H9 (cell line): ENCODE results near the gene EDNRB. TPM values are rescaled to one million over a fixed set of nuclear protein-coding genes. Genes with fewer than 3 reads are reported as not detected.

ENCODE experiments used
- DNase-seq: peaks from one replicate; pipeline ENCODE4 v3.0.0-alpha.2; 2017
- H2AFZ ChIP-seq: one replicate; pipeline ENCODE4 v1.6.1; 2013; ENCODE audit warnings: mild to moderate bottlenecking, low read length, control low read depth, moderate library complexity
- H2AK5ac ChIP-seq: 2 replicates; pipeline ENCODE4 v1.6.1; 2013; ENCODE audit warnings: low read length, control low read depth, mixed read lengths; ENCODE audit not compliant: insufficient read length
- H2BK120ac ChIP-seq: one replicate; pipeline ENCODE4 v1.6.1; 2013; ENCODE audit warnings: low read depth, mild to moderate bottlenecking, low read length, control low read depth, inconsistent platforms; ENCODE audit not compliant: poor library complexity, severe bottlenecking
- H2BK12ac ChIP-seq: 2 replicates; pipeline ENCODE4 v1.6.1; 2013; ENCODE audit warnings: low read length, control low read depth, mixed read lengths, low read depth; ENCODE audit not compliant: insufficient read length
- H2BK15ac ChIP-seq: 2 replicates; pipeline ENCODE4 v1.6.1; 2013; ENCODE audit warnings: low read depth, low read length, control low read depth
- H2BK20ac ChIP-seq: one replicate; pipeline ENCODE4 v1.6.1; 2013; ENCODE audit warnings: low read depth, mild to moderate bottlenecking, low read length, control low read depth, inconsistent platforms; ENCODE audit not compliant: poor library complexity, severe bottlenecking
- H2BK5ac ChIP-seq: 2 replicates; pipeline ENCODE4 v1.6.1; 2013; ENCODE audit warnings: low read length, control low read depth, mixed read lengths; ENCODE audit not compliant: insufficient read length
- H3K14ac ChIP-seq: 2 replicates; pipeline ENCODE4 v1.6.1; 2013; ENCODE audit warnings: low read length, control low read depth; ENCODE audit not compliant: insufficient read depth
- H3K18ac ChIP-seq: 2 replicates; pipeline ENCODE4 v1.6.1; 2013; ENCODE audit warnings: low read depth, mild to moderate bottlenecking, mixed read lengths, low read length, control low read depth; ENCODE audit not compliant: insufficient read length
- H3K23ac ChIP-seq: 2 replicates; pipeline ENCODE4 v1.6.1; 2013; ENCODE audit warnings: low read length, control low read depth, mixed read lengths, low read depth; ENCODE audit not compliant: insufficient read length
- H3K23me2 ChIP-seq: 2 replicates; pipeline ENCODE4 v1.6.1; 2013; ENCODE audit warnings: low read depth, mild to moderate bottlenecking, mixed read lengths, low read length, control low read depth; ENCODE audit not compliant: insufficient read length, poor library complexity, severe bottlenecking
- H3K27ac ChIP-seq: 2 replicates; pipeline ENCODE4 v1.5.1; 2013; ENCODE audit warnings: low read length, control low read depth, mixed read lengths, low read depth; ENCODE audit not compliant: insufficient read length
- H3K27me3 ChIP-seq: 2 replicates; pipeline ENCODE4 v1.6.1; 2013; ENCODE audit warnings: low read length, control low read depth, inconsistent platforms; ENCODE audit not compliant: insufficient read depth
- H3K4ac ChIP-seq: 2 replicates; pipeline ENCODE4 v1.6.1; 2013; ENCODE audit warnings: low read depth, mild to moderate bottlenecking, control low read depth, inconsistent platforms, low read length, moderate library complexity
- H3K4me1 ChIP-seq: 2 replicates; pipeline ENCODE4 v1.6.1; 2013; ENCODE audit warnings: low read length, control low read depth, inconsistent platforms; ENCODE audit not compliant: insufficient read depth
- H3K4me2 ChIP-seq: 2 replicates; pipeline ENCODE4 v1.6.1; 2013; ENCODE audit warnings: low read length, control low read depth, mixed read lengths; ENCODE audit not compliant: insufficient read length, insufficient read depth
- H3K56ac ChIP-seq: 2 replicates; pipeline ENCODE4 v1.6.1; 2013; ENCODE audit warnings: low read depth, mild to moderate bottlenecking, mixed read lengths, low read length, control low read depth; ENCODE audit not compliant: insufficient read length
- H3K79me1 ChIP-seq: 2 replicates; pipeline ENCODE4 v1.6.1; 2013; ENCODE audit warnings: low read depth, mild to moderate bottlenecking, moderate library complexity, low read length, control low read depth, inconsistent platforms; ENCODE audit not compliant: insufficient read depth, poor library complexity, severe bottlenecking
- H3K79me2 ChIP-seq: 2 replicates; pipeline ENCODE4 v1.6.1; 2013; ENCODE audit warnings: low read length, control low read depth, inconsistent platforms; ENCODE audit not compliant: insufficient read depth
- H3K9ac ChIP-seq: 2 replicates; pipeline ENCODE4 v1.6.1; 2013; ENCODE audit warnings: low read length, control low read depth, mixed read lengths; ENCODE audit not compliant: insufficient read length; ENCODE audit errors: extremely low read depth
- H3K9me3 ChIP-seq: one replicate; pipeline ENCODE4 v1.6.1; 2013; ENCODE audit warnings: low read depth, low read length, inconsistent platforms; ENCODE audit not compliant: control insufficient read depth
- H3T11ph ChIP-seq: one replicate; pipeline ENCODE4 v1.6.1; 2013; ENCODE audit warnings: mild to moderate bottlenecking, low read length, control low read depth, inconsistent platforms
- H4K20me1 ChIP-seq: one replicate; pipeline ENCODE4 v1.6.1; 2013; ENCODE audit not compliant: control insufficient read depth, insufficient read length, insufficient read depth
- H4K5ac ChIP-seq: 2 replicates; pipeline ENCODE4 v1.6.1; 2013; ENCODE audit warnings: low read depth, mild to moderate bottlenecking, mixed read lengths, low read length, control low read depth; ENCODE audit not compliant: insufficient read length
- H4K8ac ChIP-seq: replicated peaks from 2 replicates; pipeline ENCODE4 v1.6.1; 2013; ENCODE audit warnings: low read length, control low read depth, mixed read lengths, low read depth; ENCODE audit not compliant: insufficient read length
- H4K91ac ChIP-seq: 2 replicates; pipeline ENCODE4 v1.6.1; 2013; ENCODE audit warnings: low read depth, mild to moderate bottlenecking, moderate library complexity, mixed read lengths, low read length, control low read depth; ENCODE audit not compliant: insufficient read length
- H3K27ac Mint-ChIP-seq, 3 experiments: 2 replicates in 2 of 3; 3 replicates in 1 of 3; pipeline ENCODE4 v1.8.0; 2020 to 2021; ENCODE audit warnings: mixed read lengths in 3 of 3, mild to moderate bottlenecking in 1 of 3, moderate library complexity in 1 of 3
- H3K27me3 Mint-ChIP-seq: 2 replicates; pipeline ENCODE4 v1.8.0; 2021; ENCODE audit warnings: low read depth, mild to moderate bottlenecking, moderate library complexity, mixed read lengths
- H3K36me3 Mint-ChIP-seq, 3 experiments: 2 replicates in 2 of 3; 3 replicates in 1 of 3; pipeline ENCODE4 v1.8.0; 2020 to 2021; ENCODE audit warnings: low read depth in 3 of 3, mixed read lengths in 3 of 3; ENCODE audit not compliant: insufficient read depth in 1 of 3
- H3K4me1 Mint-ChIP-seq, 2 experiments: 2 replicates each; pipeline ENCODE4 v1.8.0; 2020; ENCODE audit warnings: mixed read lengths in 2 of 2
- H3K4me3 Mint-ChIP-seq, 2 experiments: 2 replicates in 1 of 2; 3 replicates in 1 of 2; pipeline ENCODE4 v1.8.0; 2020 to 2021; ENCODE audit warnings: mild to moderate bottlenecking in 2 of 2, mixed read lengths in 2 of 2, moderate library complexity in 1 of 2
- H3K9me3 Mint-ChIP-seq, 2 experiments: 2 replicates in 1 of 2; 3 replicates in 1 of 2; pipeline ENCODE4 v1.8.0; 2020; ENCODE audit warnings: mild to moderate bottlenecking in 2 of 2, mixed read lengths in 2 of 2, moderate library complexity in 1 of 2
- CTCF ChIP-seq: fragments of 200-600 bp; sonication (generic); conservative IDR thresholded peaks from 3 replicates; pipeline ENCODE4 v1.8.0; 2021; ENCODE audit warnings: antibody characterized with exemption, mild to moderate bottlenecking
- WGBS: extraction: QIAGEN DNeasy Blood & Tissue Kit; methylation state at CpG from one replicate; pipeline ENCODE4 v1.1.7; 2013; ENCODE audit warnings: missing lambda C conversion rate, low lambda C conversion rate, mixed read lengths; ENCODE audit not compliant: insufficient read length; ENCODE audit errors: extremely low coverage; 5-methylcytosine and 5-hydroxymethylcytosine counted together
- total RNA-seq: library from RNA; stranded (reverse); gene quantifications from 2 replicates; pipeline ENCODE4 v1.2.1, GENCODE V29; 2021

Gene EDNRB
- total RNA-seq, 1 experiment from 2014 or later, result 6.6 TPM

- Histone ChIP-seq H3K23ac (no peak overlapping the region), H2AFZ (no peak overlapping the region), H3K27me3 (no peaks in the 10 kb centered on the region), H2BK120ac (no peak overlapping the region), H3K14ac (no peak overlapping the region), H2BK12ac (no peak overlapping the region), H3K18ac (no peak overlapping the region), H3K4me1 (no peaks in the 10 kb centered on the region), H3K9me3 (no peaks in the 10 kb centered on the region), H3K4ac (no peak overlapping the region), H2BK20ac (no peak overlapping the region), H3T11ph (no peak overlapping the region), H2BK15ac (no peak overlapping the region), H2BK5ac (no peak overlapping the region), H3K27ac (no peak overlapping the region), H3K79me2 (no peaks in the 10 kb centered on the region), H3K56ac (no peak overlapping the region), H4K20me1 (no peaks in the 10 kb centered on the region), H3K4me2 (no peak overlapping the region), H4K8ac (no peak overlapping the region), H3K23me2 (no peaks in the 10 kb centered on the region), H4K5ac (no peak overlapping the region), H3K9ac (no peak overlapping the region), H2AK5ac (no peak overlapping the region), H4K91ac (no peak overlapping the region), H3K79me1 (no peaks in the 10 kb centered on the region)
- H3K36me3 Mint-ChIP-seq, result no peaks in the 10 kb centered on the region; a peak in 1 of 7 replicates
- H3K27ac Mint-ChIP-seq, result no peak overlapping the region
- H3K9me3 Mint-ChIP-seq, result no peaks in the 10 kb centered on the region
- no peak overlapping the region for H3K4me3 Mint-ChIP-seq
- TF ChIP-seq CTCF, result no peak
- DNase-seq, result no peak
- no CpG with 5 or more reads among the region's 1 CpG for WGBS
- peaks cover 4 to 12% of the 10 kb centered on the region in 2 experiments for H3K4me1 Mint-ChIP-seq
- no peaks in the 10 kb centered on the region; the same call in 1 of the 2 replicates for H3K27me3 Mint-ChIP-seq
These were observed 27.6 kb downstream of the EDNRB start for GRCh38 chr13:77891041-77891440.
